ENCODE measurements around the gene GINM1. TPM values are rescaled to one million over a fixed set of nuclear protein-coding genes. Genes with fewer than 3 reads are reported as not detected.

GINM1 gene, protein sequence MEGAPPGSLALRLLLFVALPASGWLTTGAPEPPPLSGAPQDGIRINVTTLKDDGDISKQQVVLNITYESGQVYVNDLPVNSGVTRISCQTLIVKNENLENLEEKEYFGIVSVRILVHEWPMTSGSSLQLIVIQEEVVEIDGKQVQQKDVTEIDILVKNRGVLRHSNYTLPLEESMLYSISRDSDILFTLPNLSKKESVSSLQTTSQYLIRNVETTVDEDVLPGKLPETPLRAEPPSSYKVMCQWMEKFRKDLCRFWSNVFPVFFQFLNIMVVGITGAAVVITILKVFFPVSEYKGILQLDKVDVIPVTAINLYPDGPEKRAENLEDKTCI
- total RNA-seq = 10 to 100 TPM; 50.7 to 75.5 (median 58.6) TPM

GRCh38 chr6:149565527-149566409 lies at the start of gene GINM1:
TSS of gene GINM1 (plus strand) at chr6:149566375. CDS start at chr6:149566415, 40 bp downstream.
- TF ChIP-seq CTCF (IDR thresholded peaks at IDR 0.05; ENCODE audit: low read depth) = no peak

DNA sequence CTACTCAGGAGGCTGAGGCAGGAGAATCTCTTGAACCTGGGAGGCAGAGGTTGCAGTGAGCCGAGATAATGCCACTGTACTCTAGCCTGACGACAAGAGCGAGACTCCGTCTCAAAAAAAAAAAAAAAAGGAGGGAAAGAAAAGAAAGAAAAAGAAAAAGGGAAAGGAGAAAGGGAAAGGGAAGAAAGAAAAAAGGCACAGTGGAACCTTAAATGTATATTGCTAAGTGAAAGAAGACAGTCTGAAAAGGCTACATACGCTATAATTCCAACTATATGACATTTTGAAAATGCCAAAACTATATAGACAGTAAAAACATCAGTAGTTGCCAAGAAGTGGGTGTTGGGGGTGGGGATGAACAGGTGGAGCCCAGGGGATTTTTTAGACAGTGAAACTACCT lies 36.5 kb upstream of the GINM1 start:
- TF ChIP-seq CTCF (IDR thresholded peaks at IDR 0.05; ENCODE audit: low read depth) = no peak

- no peak for TF ChIP-seq CTCF (IDR thresholded peaks at IDR 0.05; ENCODE audit: low read depth)
Observed at GRCh38 chr6:149534742-149535141, 31.4 kb upstream of the GINM1 start.

GRCh38 chr6:149541139-149541538 lies 25.0 kb upstream of the GINM1 start:
- TF ChIP-seq CTCF (IDR thresholded peaks at IDR 0.05; ENCODE audit: low read depth) = no peak

DNA sequence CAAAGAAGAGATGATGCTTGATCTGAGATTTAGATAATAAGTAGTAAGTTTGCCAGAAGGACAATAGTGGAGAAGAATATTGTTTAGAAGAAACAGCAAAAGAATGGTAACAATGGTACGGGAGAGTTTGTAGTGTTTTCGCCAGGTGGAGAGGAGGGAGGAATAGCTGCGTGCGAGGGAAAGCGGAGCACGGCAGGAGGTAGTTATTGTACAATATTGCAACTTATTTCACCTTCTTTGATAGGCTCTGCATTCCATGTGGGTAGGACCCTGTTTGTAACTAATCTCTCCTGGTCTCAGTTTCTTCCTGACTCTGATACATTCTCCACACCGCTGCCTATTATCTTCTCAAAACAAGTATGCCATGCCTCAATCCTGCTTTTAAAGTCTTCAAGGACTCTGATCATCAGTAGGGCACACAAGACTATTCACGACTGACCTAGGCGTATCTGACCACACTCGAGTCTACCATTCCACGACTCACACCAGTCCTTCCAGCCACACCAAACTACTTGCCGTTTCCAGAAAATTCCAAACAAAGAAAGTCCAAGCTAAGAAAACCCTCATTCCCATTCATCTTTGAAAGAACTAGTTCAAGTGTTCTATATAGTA lies 21.4 kb upstream of the GINM1 start:
- TF ChIP-seq CTCF (IDR thresholded peaks at IDR 0.05; ENCODE audit: low read depth) = no peak

GRCh38 chr6:149545258-149545753 lies 20.9 kb upstream of the GINM1 start:
- TF ChIP-seq CTCF (IDR thresholded peaks at IDR 0.05; ENCODE audit: low read depth) = no peak

Measured in subcutaneous adipose tissue (tissue), 4 donors.